Frontal cortex (tissue), 4 donors: ENCODE results near the gene CELF1. TPM values are rescaled to one million over a fixed set of nuclear protein-coding genes. Genes with fewer than 3 reads are reported as not detected.
"Not testable (repeated sequence)": the region's sequence is repeated elsewhere in the genome, so short reads cannot be mapped to it uniquely, and the experiment has no call there.

Experiments
- DNase-seq, 2 donors: peaks; one replicate each; pipeline ENCODE4 v3.0.0; 2012; ENCODE audit warnings: low spot score in 2 of 2
- FAIRE-seq: peaks from 2 replicates; lab custom pipeline; 2012; peaks lifted over from hg19 to GRCh38; lab: Jason Lieb, UNC
- total RNA-seq: library from RNA; depleted of rRNA; stranded (reverse); fragments of >200 nt; gene quantifications from one replicate; pipeline ENCODE4 v1.2.3, GENCODE V29; 2014
- donor health status: control.
- donor health status: control.
- donor health status: control.

CELF1 gene
- total RNA-seq, 1 donor from 2014 or later, result 176 TPM

GRCh38 chr11:47577460-47578041 lies 24.6 kb upstream of the CELF1 start:
- FAIRE-seq, result no peak
- no peak for DNase-seq

- DNase-seq, result no peak
- no peak for FAIRE-seq
Observed at GRCh38 chr11:47573321-47573720, 20.4 kb upstream of the CELF1 start.

GRCh38 chr11:47572715-47573255 lies 19.9 kb upstream of the CELF1 start:
- FAIRE-seq, result no peak
- no peak for DNase-seq

- FAIRE-seq (no peak), DNase-seq (no peak)
Observed at GRCh38 chr11:47571895-47572294, 19.0 kb upstream of the CELF1 start.

GRCh38 chr11:47571357-47571729 lies 18.4 kb upstream of the CELF1 start:
- DNase-seq, result no peak
- no peak for FAIRE-seq

GRCh38 chr11:47570651-47571356 lies 17.9 kb upstream of the CELF1 start:
- DNase-seq (peak; percentile 0 to 3), FAIRE-seq (no peak)

- no peak for FAIRE-seq
- no peak for DNase-seq
Observed at GRCh38 chr11:47569646-47570045, 16.7 kb upstream of the CELF1 start.

- DNase-seq (no peak), FAIRE-seq (no peak)
Observed at GRCh38 chr11:47566149-47566698, 13.3 kb upstream of the CELF1 start.

- DNase-seq, result peak; percentile 62 to 68
- FAIRE-seq, result no peak
Observed at GRCh38 chr11:47565340-47566148, 12.6 kb upstream of the CELF1 start, which contains the start of gene PTPMT1. Gene PTPMT1 (plus strand): TSS chr11:47565599. CDS start chr11:47565623, 24 bp downstream.

- FAIRE-seq (no peak), DNase-seq (peak in 1 of 2 donors; percentile 5)
Observed at GRCh38 chr11:47564933-47565339, 12.0 kb upstream of the CELF1 start.

- FAIRE-seq, DNase-seq: not testable (repeated sequence)
Observed at GRCh38 chr11:47564366-47564765, 11.4 kb upstream of the CELF1 start.

GRCh38 chr11:47562393-47562792 lies 9.5 kb upstream of the CELF1 start:
- FAIRE-seq, DNase-seq: not testable (repeated sequence)

GRCh38 chr11:47560426-47560825 lies 7.5 kb upstream of the CELF1 start:
- no peak for DNase-seq
- no peak for FAIRE-seq

GRCh38 chr11:47558695-47559094 lies 5.8 kb upstream of the CELF1 start:
- FAIRE-seq, result peak; percentile 99
- no peak for DNase-seq

GRCh38 chr11:47557004-47557403 lies 4.1 kb upstream of the CELF1 start:
- DNase-seq, FAIRE-seq: not testable (repeated sequence)

GRCh38 chr11:47553406-47553743 lies 443 bp upstream of the CELF1 start:
- FAIRE-seq (no peak), DNase-seq (no peak)

GRCh38 chr11:47552056-47552565 lies 821 bp downstream of the CELF1 start:
- DNase-seq (no peak), FAIRE-seq (no peak)

- no peak for DNase-seq
- FAIRE-seq, result no peak
Observed at GRCh38 chr11:47551086-47551485, 1.8 kb downstream of the CELF1 start.

GRCh38 chr11:47550288-47551047 lies 2.5 kb downstream of the CELF1 start:
- DNase-seq (no peak), FAIRE-seq (no peak)
